ENCODE results near the gene TTLL1.

Gene TTLL1

GRCh38 chr22:43113526-43114251, 24.5 kb upstream of the TTLL1 start:
- no peaks in the 10 kb centered on the region for H3K36me3 Mint-ChIP-seq (ENCODE audit: low read depth)
- peak overlapping the region in 1 of 3 experiments; percentile 26 for H3K4me3 Mint-ChIP-seq
- no peaks in the 10 kb centered on the region for H3K9me3 Mint-ChIP-seq
- H3K4me1 Mint-ChIP-seq = no peaks in the 10 kb centered on the region
- TF ChIP-seq CTCF (IDR thresholded peaks at IDR 0.05; ENCODE audit: unreplicated experiment in 3 of 3) = no peak
- peaks cover 71% of the 10 kb centered on the region for H3K27me3 Mint-ChIP-seq (ENCODE audit: low read depth)
- H3K27ac Mint-ChIP-seq = no peak overlapping the region

GRCh38 chr22:43110927-43111623, 21.9 kb upstream of the TTLL1 start:
- Mint-ChIP-seq H3K27me3 (ENCODE audit: low read depth) (peaks cover 90% of the 10 kb centered on the region), H3K4me3 (peak overlapping the region; percentile 71 to 81 (median 79)), H3K4me1 (no peaks in the 10 kb centered on the region), H3K9me3 (no peaks in the 10 kb centered on the region), H3K27ac (no peak overlapping the region), H3K36me3 (ENCODE audit: low read depth) (no peaks in the 10 kb centered on the region)
- no peak for TF ChIP-seq CTCF (IDR thresholded peaks at IDR 0.05; ENCODE audit: unreplicated experiment in 3 of 3)

GRCh38 chr22:43110444-43110926, 21.3 kb upstream of the TTLL1 start, which contains the start of gene BIK:
BIK (plus strand) TSS chr22:43110750; CDS start chr22:43124023, 13,273 bp downstream.
- H3K4me3 Mint-ChIP-seq = peak within 1 kb of the TSS; percentile 77 to 81 (median 79)

GRCh38 chr22:43109921-43110443, 20.8 kb upstream of the TTLL1 start:
- Mint-ChIP-seq H3K4me3 (peak overlapping the region; percentile 73 to 77 (median 77)), H3K4me1 (no peaks in the 10 kb centered on the region), H3K9me3 (no peaks in the 10 kb centered on the region), H3K27ac (no peak overlapping the region), H3K36me3 (ENCODE audit: low read depth) (no peaks in the 10 kb centered on the region), H3K27me3 (ENCODE audit: low read depth) (peaks cover 85% of the 10 kb centered on the region)
- TF ChIP-seq CTCF (IDR thresholded peaks at IDR 0.05; ENCODE audit: unreplicated experiment in 3 of 3) = no peak

More at GRCh38 chr22:43110444-43110926, 21.3 kb upstream of the TTLL1 start, which contains the start of gene BIK:
- Mint-ChIP-seq H3K4me1 (no peaks in the 10 kb centered on the region), H3K36me3 (ENCODE audit: low read depth) (no peaks in the 10 kb centered on the region), H3K27me3 (ENCODE audit: low read depth) (peaks cover 87% of the 10 kb centered on the region), H3K27ac (no peak within 1 kb of the TSS), H3K9me3 (no peaks in the 10 kb centered on the region)
- TF ChIP-seq CTCF (IDR thresholded peaks at IDR 0.05; ENCODE audit: unreplicated experiment in 3 of 3) = no peak

GRCh38 chr22:43109511-43109910, 20.3 kb upstream of the TTLL1 start:
- peak overlapping the region in 2 of 3 experiments; percentile 43 to 62 for H3K4me3 Mint-ChIP-seq
- no peaks in the 10 kb centered on the region for H3K9me3 Mint-ChIP-seq
- H3K27ac Mint-ChIP-seq = no peak overlapping the region
- H3K27me3 Mint-ChIP-seq (ENCODE audit: low read depth) = peaks cover 81% of the 10 kb centered on the region
- H3K4me1 Mint-ChIP-seq = no peaks in the 10 kb centered on the region
- TF ChIP-seq CTCF (IDR thresholded peaks at IDR 0.05; ENCODE audit: unreplicated experiment in 3 of 3) = no peak
- H3K36me3 Mint-ChIP-seq (ENCODE audit: low read depth) = no peaks in the 10 kb centered on the region
